ENCODE measurements around the gene GMCL1.
"Not testable (repeated sequence)": the region's sequence is repeated elsewhere in the genome, so short reads cannot be mapped to it uniquely, and the experiment has no call there.

Gene GMCL1

GRCh38 chr2:69829256-69830044 is at the start of gene GMCL1:
GMCL1 (plus strand) TSS chr2:69829660; CDS start chr2:69829893, 233 bp downstream.
- peak; percentile 97 for DNase-seq

DNA sequence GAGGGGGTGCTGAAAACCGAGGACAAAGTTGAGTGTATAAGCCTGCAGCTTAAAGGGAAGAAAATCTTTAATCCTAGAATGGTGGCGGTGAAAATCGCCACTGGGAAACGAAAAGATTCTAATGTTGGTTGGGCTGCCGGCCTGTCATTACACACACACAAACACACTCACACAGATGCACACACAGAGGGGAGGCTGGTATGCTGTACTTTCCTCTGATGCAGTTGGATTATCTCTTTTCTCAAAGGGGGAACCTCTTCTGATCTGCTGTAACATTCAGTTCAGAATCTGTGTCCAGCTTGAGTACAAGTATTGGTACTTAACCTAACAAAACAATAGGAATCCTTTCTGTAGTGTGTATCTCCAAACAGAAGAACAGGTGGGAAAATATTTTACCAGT is 48.5 kb upstream of the GMCL1 start:
- DNase-seq: no peak

- no peak for DNase-seq
Measured at GRCh38 chr2:69781321-69782248, 47.9 kb upstream of the GMCL1 start.

DNA sequence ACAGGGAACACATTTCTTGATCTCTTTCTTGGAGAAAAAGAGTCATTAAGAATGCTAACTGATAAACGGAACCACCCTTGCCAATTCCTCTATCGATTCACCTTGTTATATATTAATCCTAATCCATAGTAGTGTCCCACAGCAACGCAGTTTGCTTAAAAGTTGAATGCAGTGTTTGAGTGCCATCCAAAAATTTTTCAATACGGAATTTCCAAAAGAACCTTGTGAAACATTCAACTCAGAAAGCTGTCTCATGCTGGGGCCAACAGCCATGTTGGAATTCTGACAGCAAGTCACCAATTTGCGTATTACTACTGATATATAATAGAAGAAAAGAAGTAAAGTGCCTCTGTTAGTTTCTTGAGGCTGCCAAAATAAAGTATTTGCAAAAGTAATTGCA is 45.2 kb upstream of the GMCL1 start:
- no peak for DNase-seq

DNA sequence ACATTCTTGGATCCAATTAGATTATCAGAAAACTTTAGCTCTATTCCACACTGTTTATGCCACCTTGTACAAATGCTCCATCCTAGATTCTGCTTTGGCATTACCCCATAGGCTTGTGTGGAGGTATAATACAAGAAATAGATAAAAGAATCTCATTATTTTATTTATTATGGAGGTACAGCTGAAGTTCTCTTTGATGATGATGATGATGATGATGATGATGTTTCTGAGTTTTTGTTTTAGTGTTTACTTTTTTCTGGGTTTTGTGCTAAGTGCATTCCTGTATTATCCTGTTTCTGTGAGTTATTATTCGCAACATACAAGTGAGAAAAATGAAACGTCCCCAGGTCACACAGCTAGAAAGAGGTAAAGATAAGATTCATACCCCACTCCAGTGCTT is 44.1 kb upstream of the GMCL1 start:
- no peak for DNase-seq

- no peak for DNase-seq
Measured at GRCh38 chr2:69786052-69786560, 43.4 kb upstream of the GMCL1 start.

DNA sequence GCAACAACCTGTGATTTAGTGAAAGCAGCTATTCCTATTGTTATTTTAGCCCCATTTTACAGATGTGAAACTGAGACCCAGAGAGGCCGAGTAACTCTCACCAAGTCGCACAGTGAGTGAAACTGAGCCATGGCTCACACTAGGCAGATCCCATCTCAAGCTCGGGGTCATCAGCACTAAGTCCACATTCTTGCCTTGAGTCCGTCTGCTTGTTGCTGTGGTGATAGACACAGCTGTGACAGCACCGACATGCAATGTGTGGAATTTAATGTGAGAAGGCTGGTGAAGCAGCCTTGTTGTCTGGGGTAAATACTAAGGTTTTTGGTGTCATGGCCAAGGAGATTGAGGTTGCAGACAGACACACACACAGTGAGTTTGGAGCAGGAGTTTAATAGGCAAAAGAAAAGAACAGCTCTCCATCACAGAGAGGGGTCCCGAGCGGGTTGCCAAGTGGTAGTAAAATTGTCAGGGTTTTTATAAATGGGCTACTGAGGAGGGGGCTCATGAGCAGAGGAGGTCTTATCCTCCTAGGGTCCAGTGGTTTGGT is 40.2 kb upstream of the GMCL1 start:
- DNase-seq: no peak

GRCh38 chr2:69789772-69790600 is 39.5 kb upstream of the GMCL1 start:
- DNase-seq: no peak

- DNase-seq: no peak
Measured at GRCh38 chr2:69790601-69790959, 38.9 kb upstream of the GMCL1 start.

DNA sequence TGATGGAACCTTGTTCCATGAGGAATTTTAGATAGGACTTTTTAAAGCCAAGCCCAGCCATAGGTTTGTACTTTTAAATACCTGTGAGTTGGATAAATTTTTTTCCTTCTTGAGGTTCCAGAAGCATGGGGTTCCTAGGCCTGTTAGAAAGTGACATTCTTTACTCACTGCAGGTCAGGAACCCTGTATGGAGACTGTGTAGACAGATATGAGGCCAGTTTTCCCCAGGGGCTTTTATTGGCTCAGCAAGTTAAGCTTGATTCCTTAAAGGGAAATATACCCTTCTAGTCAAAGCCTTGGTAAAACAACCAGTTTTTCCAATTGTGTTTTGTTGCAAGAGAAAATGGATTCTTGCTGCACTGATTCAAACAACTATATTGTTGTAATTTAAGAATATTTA is 38.4 kb upstream of the GMCL1 start:
- no peak for DNase-seq

DNA sequence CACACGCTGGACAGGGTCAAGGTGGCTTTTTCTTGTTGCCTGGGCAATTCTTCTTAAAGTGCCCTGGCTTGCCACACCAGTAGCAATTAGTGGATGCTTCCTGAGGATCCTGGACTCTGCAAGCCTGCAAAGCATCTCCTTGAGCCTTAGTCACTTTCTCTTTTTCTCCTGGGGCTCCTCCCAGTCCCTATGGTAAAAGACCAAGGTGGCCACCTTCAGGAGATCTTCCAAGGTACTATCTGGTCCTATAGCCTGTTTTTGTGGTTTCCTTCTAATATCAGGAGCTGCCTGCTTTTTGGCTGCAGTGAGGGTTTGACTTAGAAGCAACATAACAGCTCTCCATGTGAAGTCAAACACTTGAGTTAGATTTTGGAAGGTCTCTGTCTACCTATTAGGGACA is 33.3 kb upstream of the GMCL1 start:
- no peak for DNase-seq

DNA sequence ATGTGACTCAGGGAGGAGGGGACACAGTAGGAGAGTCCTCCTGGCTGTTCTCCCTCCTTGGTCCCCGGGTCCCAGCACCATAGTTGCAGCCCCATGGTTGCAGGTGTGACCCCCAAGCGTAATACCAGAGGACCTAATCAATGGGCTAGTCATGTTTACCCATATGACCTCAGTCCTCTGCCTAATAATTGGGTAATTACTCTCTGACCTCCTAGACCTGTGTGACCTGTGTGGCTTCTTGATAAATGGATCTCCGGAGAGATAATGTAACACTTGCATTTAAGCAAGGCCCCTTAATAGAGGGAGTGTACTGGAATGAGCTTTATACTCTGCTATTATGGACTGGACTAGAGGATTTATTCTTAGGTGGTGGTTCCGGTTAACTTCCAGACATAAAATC is 32.2 kb upstream of the GMCL1 start:
- DNase-seq: no peak

DNA sequence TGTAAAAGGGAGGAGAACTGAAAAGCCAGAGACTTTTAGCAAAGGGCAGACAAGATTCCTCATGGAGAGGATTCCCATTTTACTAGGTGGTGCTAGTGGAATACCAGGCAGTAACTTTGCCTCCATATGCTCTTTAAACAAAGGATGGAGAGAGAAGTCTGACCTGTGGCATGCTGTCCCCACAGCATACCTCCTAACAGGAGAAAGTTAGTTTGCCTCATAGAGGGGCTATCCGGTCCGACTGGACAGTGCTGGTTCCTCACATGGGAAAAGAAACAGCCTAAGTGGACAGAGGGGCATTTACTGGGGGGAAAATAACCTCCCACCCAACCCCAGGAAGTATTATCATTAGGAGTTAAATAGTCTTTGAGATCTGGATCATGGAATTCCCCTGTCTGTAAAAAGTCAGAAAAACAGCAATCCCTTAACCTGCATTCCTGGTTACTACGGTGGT is 31.6 kb upstream of the GMCL1 start:
- DNase-seq: no peak

GRCh38 chr2:69798290-69798908 is 31.1 kb upstream of the GMCL1 start:
- DNase-seq: no peak

GRCh38 chr2:69798909-69799526 is 30.4 kb upstream of the GMCL1 start:
- no peak for DNase-seq

DNA sequence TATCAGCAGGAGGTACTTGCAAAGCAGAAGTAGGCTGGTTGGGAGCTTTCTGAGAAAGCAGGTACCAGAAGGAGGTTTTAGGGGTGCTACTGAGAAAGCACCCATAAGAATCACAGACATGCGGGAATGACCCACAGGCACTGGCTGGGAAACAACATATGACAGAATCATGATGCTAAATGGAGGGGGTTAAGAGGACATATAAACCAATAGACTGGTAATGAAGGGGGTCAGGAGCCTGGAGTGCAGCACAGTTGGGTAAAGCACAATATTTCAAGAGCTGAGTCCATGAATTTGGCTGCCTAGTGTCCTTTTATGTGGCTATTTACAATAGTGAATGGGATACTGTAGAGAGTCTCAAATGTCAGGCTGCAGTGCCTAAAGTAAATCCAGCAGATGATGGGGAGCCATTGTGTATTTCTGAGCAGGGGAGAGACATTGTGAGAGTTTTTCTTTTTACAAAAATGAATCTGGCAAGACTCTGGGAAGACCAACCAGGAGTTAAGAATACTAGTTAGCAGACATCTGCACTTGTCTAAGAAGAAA is 27.6 kb upstream of the GMCL1 start:
- no peak for DNase-seq

DNA sequence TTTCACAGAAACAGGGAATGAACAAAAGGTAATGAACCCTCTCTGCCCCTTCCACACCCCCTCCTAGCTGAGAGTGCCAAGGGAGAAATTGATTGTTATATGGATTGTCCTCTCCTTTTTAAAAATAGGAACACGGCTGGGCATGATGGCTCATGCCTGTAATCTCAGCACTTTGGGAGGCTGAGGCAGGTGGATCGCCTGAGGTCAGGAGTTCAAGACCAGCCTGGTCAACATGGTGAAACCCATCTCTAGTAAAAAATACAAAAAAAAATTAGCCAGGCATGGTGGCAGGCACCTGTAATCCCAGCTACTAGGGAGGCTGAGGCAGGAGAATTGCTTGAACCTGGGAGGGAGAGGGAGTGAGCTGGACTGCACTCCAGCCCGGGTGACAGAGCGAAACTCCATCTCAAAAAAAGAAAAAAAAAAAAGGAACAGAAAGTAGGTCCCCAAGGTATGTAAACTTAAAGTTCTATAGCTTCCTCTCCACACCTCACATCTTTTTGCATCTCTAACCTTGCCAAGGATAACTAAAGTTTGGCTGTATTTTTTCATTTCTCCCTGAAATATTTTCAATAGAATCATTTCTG is 26.6 kb upstream of the GMCL1 start:
- not testable (repeated sequence) for DNase-seq

DNA sequence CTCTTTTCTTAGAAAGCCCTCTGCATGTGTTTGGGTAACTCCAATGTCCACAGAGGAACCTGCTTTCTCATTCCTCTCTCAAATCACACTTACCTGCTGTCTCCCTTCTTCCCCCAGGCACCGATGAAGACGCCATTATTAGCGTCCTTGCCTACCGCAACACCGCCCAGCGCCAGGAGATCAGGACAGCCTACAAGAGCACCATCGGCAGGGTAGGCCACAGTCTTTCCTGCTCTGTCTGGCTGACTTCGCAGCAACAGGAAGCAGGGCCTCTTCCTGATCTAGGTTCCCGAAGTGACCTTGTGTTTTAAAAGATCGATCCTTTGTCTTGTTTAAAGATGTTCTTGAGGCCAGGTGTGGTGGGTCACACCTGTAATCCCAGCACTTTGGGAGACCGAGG is 25.0 kb upstream of the GMCL1 start:
- no peak for DNase-seq

DNA sequence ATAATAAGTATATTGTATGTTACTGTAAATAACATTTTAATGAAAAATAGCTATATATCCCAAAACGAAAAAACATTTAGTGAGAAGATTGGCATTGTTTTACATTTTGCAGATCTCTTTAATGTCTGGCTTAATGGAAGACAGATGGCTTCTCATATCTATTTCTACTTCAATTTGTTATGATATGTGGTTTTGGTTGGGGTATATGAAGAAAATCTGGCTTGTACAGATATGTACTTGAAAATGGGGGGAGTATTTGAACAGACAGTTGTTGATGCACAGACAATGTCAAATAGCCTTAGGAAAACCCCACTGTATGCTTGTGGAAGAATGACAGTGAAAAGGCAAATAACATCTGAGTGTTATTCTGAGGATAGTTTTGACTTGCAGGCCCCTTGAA is 23.6 kb upstream of the GMCL1 start:
- DNase-seq: no peak

DNA sequence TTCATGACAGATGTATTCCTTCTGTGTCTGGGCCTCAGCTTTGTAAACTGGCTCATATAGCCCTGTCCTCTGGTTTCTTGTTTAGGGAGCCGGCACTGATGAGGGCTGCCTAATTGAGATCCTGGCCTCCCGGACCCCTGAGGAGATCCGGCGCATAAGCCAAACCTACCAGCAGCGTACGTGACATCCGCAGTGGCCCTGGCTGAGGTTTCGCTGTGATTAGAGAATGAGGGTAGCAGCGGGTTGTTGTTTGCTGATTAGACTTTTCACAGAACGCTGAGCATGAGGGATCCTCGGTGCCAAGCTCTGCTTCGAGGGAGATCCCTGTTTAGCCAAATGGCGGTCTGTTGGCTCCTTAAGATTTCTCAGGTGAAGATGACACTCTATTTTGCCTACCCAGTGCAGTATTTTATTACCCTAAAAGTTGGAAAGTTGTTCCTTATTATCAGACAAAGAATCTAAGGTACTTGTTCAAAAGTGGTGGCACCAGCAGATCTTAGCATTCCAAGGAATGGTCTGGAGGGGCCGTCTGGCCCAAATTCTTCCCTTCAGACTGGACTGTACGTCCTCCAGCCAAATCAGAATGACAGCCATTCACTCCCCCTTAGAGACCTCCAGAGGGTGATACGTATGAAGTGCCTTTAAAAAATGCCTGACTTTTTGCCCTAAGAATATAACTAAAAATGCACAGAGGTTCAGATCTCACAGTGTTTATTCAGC is 21.5 kb upstream of the GMCL1 start:
- no peak for DNase-seq

All from CD4-positive, alpha-beta T cell treated with Interferon gamma for 1 hour (primary cell).